Measurements from ENCODE around the gene NCLN. TPM values are rescaled to one million over a fixed set of nuclear protein-coding genes. Genes with fewer than 3 reads are reported as not detected.
"Not testable (repeated sequence)": the region's sequence is repeated elsewhere in the genome, so short reads cannot be mapped to it uniquely, and the experiment has no call there.

The NCLN gene
- total RNA-seq, 1 experiment from 2014 or later, result 68.5 TPM

GRCh38 chr19:3202895-3203294 is 17.2 kb downstream of the NCLN start:
- DNase-seq, H3K4me3 ChIP-seq, H3K27me3 ChIP-seq, H3K36me3 ChIP-seq, H3K9me3 ChIP-seq: not testable (repeated sequence)

- Histone ChIP-seq H3K4me3 (no peak overlapping the region), H3K36me3 (no peaks in the 10 kb centered on the region), H3K9me3 (no peaks in the 10 kb centered on the region), H3K27me3 (no peaks in the 10 kb centered on the region)
- DNase-seq, result no peak
Observed at GRCh38 chr19:3203805-3204645, 18.3 kb downstream of the NCLN start.

DNA sequence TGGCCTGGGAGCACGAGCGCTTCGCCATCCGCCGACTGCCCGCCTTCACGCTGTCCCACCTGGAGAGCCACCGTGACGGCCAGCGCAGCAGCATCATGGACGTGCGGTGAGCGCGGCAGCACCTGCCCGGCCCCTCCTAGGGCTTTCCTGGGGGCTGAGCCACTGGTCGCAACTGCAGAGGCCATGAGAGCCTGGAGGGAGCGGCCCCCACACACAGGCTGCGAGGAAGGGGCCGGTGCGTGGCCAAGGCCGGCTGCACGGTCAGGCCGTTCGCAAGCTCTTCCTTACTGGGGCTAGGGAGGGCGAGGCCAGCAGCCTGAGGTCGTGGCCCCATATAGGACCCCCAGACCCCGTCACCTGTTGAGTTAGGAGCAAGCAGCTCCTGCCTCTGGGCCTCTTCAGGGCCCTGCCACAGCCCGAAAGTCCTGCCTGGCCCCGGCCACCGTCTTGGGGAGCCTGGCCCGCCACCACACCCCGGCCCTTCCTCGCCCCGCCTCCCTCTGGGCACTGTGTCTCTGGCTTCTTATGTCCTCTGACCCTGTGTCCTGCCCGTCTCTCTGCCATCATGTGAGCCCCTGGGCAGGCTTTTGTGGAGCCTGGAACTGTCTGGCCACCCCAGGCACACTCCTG is 19.0 kb downstream of the NCLN start:
- H3K36me3 ChIP-seq, result no peaks in the 10 kb centered on the region

DNA sequence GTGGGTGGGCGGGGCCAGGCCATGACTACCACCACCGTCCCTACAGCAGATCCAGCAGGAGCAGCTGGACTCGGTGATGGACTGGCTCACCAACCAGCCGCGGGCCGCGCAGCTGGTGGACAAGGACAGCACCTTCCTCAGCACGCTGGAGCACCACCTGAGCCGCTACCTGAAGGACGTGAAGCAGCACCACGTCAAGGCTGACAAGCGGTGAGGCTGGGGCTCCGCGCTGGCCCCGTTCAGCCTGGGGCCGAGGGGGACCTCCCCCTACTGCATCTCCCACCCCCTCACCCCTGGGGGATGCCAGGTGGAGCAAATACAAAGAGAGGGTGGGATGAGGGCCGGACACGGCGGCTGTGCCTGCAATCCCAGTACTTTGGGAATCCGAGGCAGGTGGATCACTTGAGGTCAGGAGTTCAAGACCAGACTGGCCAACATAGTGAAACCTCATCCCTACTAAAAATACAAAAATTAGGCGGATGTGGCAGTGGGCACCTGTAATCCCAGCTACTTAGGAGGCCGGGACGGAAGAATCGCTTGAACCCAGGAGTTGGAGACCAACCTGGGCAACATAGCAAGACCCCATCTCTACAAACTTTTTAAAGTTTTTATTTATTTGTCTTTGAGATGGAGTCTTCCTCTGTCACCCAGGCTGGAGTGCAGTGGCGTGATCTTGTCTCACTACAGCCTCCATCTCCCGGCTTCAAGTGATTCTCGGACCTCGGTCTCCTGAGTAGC is 20.7 kb downstream of the NCLN start:
- H3K9me3 ChIP-seq, result no peaks in the 10 kb centered on the region
- no peaks in the 10 kb centered on the region for H3K36me3 ChIP-seq
- no peaks in the 10 kb centered on the region for H3K27me3 ChIP-seq
- H3K4me3 ChIP-seq, result no peak overlapping the region
- no peak for DNase-seq

More for the DNA sequence above, 19.0 kb downstream of the NCLN start:
- no peaks in the 10 kb centered on the region for H3K27me3 ChIP-seq
- no peak for DNase-seq
- no peaks in the 10 kb centered on the region for H3K9me3 ChIP-seq
- no peak overlapping the region for H3K4me3 ChIP-seq

- no peaks in the 10 kb centered on the region for H3K36me3 ChIP-seq
- no peaks in the 10 kb centered on the region for H3K27me3 ChIP-seq
- H3K9me3 ChIP-seq, result no peaks in the 10 kb centered on the region
- no peak overlapping the region for H3K4me3 ChIP-seq
- no peak for DNase-seq
Observed at GRCh38 chr19:3207461-3208242, 21.9 kb downstream of the NCLN start.

GRCh38 chr19:3208317-3209207 is 22.8 kb downstream of the NCLN start:
- no peaks in the 10 kb centered on the region for H3K9me3 ChIP-seq
- no peak overlapping the region for H3K4me3 ChIP-seq
- DNase-seq, result no peak
- no peaks in the 10 kb centered on the region for H3K27me3 ChIP-seq
- H3K36me3 ChIP-seq, result no peaks in the 10 kb centered on the region

GRCh38 chr19:3210347-3211017 is 24.8 kb downstream of the NCLN start:
- DNase-seq, result peak; percentile 38
- Histone ChIP-seq H3K36me3 (no peaks in the 10 kb centered on the region), H3K4me3 (no peak overlapping the region), H3K9me3 (no peaks in the 10 kb centered on the region), H3K27me3 (no peaks in the 10 kb centered on the region)

DNA sequence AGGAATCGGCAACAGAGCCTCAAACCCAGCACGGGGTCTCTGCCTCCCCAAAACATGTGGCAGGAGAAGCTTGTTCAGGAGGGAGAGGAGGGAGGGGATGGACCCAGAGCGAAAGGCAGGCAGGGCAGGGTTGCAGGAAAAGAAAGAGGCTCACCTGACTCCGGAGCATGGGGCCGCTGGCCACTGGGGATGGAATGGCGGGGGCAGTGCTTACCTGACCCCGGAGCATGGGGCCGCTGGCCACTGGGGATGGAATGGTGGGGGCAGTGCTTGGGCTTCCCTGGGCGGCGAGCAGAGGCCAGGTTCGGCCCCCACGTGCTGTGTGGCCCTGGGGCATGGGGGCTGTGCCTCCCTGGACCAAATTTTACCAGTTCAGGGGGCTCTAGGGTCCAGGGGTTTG is 25.5 kb downstream of the NCLN start:
- Histone ChIP-seq H3K36me3 (no peaks in the 10 kb centered on the region), H3K9me3 (no peaks in the 10 kb centered on the region), H3K4me3 (no peak overlapping the region), H3K27me3 (no peaks in the 10 kb centered on the region)
- no peak for DNase-seq

- no peak for DNase-seq
- H3K4me3 ChIP-seq, result no peak overlapping the region
Observed at GRCh38 chr19:3213159-3213558, 27.4 kb downstream of the NCLN start.

GRCh38 chr19:3216874-3217273 is 31.1 kb downstream of the NCLN start:
- Histone ChIP-seq H3K27me3 (no peaks in the 10 kb centered on the region), H3K36me3 (no peaks in the 10 kb centered on the region), H3K4me3 (no peak overlapping the region), H3K9me3 (no peaks in the 10 kb centered on the region)
- no peak for DNase-seq

More at GRCh38 chr19:3213159-3213558, 27.4 kb downstream of the NCLN start:
- H3K27me3 ChIP-seq, result no peaks in the 10 kb centered on the region
- H3K36me3 ChIP-seq, result no peaks in the 10 kb centered on the region
- H3K9me3 ChIP-seq, result no peaks in the 10 kb centered on the region

GRCh38 chr19:3220576-3220975 is 34.8 kb downstream of the NCLN start:
- H3K27me3 ChIP-seq, result no peaks in the 10 kb centered on the region
- H3K9me3 ChIP-seq, result no peaks in the 10 kb centered on the region
- no peak overlapping the region for H3K4me3 ChIP-seq
- no peak for DNase-seq
- no peaks in the 10 kb centered on the region for H3K36me3 ChIP-seq

DNA sequence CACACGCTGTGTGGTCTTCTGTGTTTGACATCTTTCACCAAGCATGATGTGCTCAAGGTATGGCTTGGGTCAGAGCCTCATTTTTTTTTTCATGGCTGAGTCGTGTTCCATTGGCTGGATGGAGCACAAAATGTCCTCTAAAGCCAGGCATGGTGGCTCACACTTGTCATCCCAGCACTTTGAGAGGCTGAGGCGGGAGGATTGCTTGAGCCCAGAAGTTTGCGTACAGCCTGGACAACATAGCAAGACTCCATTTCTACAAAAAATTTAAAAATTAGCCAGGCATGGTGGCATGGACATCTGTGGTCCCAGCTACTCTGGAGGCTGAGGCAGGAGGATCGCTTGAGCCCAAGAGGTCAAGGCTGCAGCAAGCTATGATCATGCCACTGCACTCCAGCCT is 35.8 kb downstream of the NCLN start:
- H3K36me3 ChIP-seq, DNase-seq, H3K4me3 ChIP-seq, H3K27me3 ChIP-seq, H3K9me3 ChIP-seq: not testable (repeated sequence)

- Histone ChIP-seq H3K27me3 (no peaks in the 10 kb centered on the region), H3K9me3 (no peaks in the 10 kb centered on the region), H3K4me3 (no peak overlapping the region), H3K36me3 (no peaks in the 10 kb centered on the region)
- no peak for DNase-seq
Observed at GRCh38 chr19:3222709-3223108, 37.0 kb downstream of the NCLN start.

DNA sequence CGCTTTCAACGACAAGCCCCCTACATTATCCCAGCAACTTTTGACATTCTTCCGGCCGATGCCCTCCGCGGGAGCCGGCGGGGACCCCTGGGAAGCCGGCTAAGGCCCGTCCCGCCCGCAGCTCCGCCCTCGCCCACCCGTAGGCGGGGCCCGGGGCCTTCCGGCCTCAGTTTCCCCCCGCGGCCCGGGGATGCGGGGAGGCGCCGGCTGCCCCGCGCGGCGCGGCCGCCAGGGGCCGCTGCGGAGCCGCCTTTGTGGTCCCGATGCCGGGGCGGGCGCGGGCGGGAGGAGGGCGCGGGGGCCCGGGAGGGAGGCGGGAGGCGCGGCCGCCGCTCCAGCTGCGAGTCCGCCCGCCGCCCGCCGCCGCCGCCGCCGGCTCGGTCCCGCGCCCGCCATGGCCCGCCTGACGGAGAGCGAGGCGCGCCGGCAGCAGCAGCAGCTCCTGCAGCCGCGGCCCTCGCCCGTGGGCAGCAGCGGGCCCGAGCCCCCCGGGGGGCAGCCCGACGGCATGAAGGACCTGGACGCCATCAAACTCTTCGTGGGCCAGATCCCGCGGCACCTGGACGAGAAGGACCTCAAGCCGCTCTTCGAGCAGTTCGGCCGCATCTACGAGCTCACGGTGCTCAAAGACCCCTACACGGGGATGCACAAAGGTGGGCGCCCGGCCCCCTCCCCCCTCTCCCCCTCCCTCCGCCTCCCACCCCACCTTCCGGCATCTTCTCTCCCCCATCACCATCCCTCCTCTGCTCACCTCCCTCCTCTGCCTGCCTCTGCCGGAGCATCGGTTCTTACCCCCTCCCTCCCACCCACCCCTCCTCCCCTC is 38.8 kb downstream of the NCLN start, which contains the start of gene CELF5:
Gene CELF5, plus strand, starts transcription at position 316 of the 823 bp plus-strand sequence. Its CDS starts 79 bp downstream, at position 395.
- Histone ChIP-seq H3K36me3 (no peaks in the 10 kb centered on the region), H3K9me3 (no peaks in the 10 kb centered on the region), H3K4me3 (no peak within 1 kb of the TSS), H3K27me3 (no peaks in the 10 kb centered on the region; the same call in 1 of the 2 replicates)
- DNase-seq, result peak; percentile 41

GRCh38 chr19:3225169-3225485 is 39.4 kb downstream of the NCLN start:
- Histone ChIP-seq H3K9me3 (no peaks in the 10 kb centered on the region), H3K4me3 (no peak overlapping the region), H3K27me3 (no peaks in the 10 kb centered on the region; the same call in 1 of the 2 replicates), H3K36me3 (no peaks in the 10 kb centered on the region)
- no peak for DNase-seq
